Measurements from ENCODE around the gene OR2B2. TPM values are rescaled to one million over a fixed set of nuclear protein-coding genes. Genes with fewer than 3 reads are reported as not detected.
A peak's percentile ranks its signal among the peaks of the same experiment; 100 is the strongest.

OR2B2 gene
- total RNA-seq, 1 donor from 2014 or later, result not detected

DNA sequence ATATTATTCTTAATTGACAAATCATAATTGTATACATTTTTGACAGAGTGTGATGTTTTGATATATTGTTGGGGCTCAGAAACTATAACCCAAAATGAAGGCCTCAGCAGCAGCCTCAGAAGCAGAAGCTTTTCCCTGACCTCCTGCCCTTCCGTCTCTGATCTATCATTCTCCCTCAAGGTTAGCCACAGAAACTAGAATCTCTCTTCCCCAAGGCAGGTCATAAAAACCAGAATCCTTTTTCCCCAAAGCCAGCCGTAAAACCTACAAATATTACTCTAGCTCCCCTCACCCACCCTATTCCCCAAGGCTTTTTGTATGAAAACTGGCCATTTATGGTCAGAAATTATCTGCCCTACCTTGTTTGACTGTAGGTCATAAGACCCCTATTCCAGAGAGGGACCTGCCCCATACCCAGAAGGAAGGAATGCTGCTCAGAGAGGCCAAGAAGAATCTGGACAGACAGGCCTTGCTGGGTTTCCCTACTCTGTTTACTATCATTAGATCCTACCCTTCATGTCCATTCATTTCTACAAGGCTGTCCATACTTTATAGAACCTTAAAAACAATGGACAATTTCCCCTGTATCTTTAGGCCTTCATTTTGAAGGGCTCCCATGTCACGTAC lies 14.5 kb downstream of the OR2B2 start:
- H3K4me3 Mint-ChIP-seq (ENCODE audit: unreplicated experiment), result no peak overlapping the region
- TF ChIP-seq, protein P1, sequence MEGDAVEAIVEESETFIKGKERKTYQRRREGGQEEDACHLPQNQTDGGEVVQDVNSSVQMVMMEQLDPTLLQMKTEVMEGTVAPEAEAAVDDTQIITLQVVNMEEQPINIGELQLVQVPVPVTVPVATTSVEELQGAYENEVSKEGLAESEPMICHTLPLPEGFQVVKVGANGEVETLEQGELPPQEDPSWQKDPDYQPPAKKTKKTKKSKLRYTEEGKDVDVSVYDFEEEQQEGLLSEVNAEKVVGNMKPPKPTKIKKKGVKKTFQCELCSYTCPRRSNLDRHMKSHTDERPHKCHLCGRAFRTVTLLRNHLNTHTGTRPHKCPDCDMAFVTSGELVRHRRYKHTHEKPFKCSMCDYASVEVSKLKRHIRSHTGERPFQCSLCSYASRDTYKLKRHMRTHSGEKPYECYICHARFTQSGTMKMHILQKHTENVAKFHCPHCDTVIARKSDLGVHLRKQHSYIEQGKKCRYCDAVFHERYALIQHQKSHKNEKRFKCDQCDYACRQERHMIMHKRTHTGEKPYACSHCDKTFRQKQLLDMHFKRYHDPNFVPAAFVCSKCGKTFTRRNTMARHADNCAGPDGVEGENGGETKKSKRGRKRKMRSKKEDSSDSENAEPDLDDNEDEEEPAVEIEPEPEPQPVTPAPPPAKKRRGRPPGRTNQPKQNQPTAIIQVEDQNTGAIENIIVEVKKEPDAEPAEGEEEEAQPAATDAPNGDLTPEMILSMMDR (IDR thresholded peaks at IDR 0.05), result no peak
- H3K27ac Mint-ChIP-seq (ENCODE audit: unreplicated experiment), result no peak overlapping the region
- no peaks in the 10 kb centered on the region for H3K36me3 Mint-ChIP-seq (ENCODE audit: unreplicated experiment)
- H3K27me3 Mint-ChIP-seq (ENCODE audit: unreplicated experiment), result no peaks in the 10 kb centered on the region
- DNase-seq (ENCODE audit: extremely low spot score, unreplicated experiment), result no peak
- H3K9me3 Mint-ChIP-seq (ENCODE audit: unreplicated experiment), result no peaks in the 10 kb centered on the region
- H3K4me1 Mint-ChIP-seq (ENCODE audit: unreplicated experiment), result peaks cover 6% of the 10 kb centered on the region

DNA sequence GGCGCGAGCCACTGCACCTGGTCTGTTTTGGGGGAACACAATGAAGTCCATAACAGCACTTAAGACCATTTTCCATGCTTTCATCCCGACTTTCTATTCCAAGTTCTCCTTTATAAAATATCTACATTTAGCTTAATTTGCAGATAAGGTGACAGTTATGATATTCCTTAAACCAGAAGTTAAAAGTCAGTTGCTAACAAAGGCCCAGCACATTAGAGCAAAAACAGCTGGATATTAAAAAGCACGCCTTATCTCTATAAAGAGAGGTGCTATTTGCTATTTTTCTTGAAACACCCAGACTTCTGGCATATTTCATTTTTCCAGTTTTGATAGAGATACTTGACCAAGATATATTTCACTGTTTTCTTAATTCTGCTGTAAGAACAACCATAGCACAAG lies 15.8 kb downstream of the OR2B2 start:
- DNase-seq (ENCODE audit: extremely low spot score, unreplicated experiment), result no peak
- Mint-ChIP-seq H3K4me3 (ENCODE audit: unreplicated experiment) (no peak overlapping the region), H3K4me1 (ENCODE audit: unreplicated experiment) (peaks cover 18% of the 10 kb centered on the region), H3K27me3 (ENCODE audit: unreplicated experiment) (no peaks in the 10 kb centered on the region), H3K36me3 (ENCODE audit: unreplicated experiment) (no peaks in the 10 kb centered on the region), H3K9me3 (ENCODE audit: unreplicated experiment) (no peaks in the 10 kb centered on the region), H3K27ac (ENCODE audit: unreplicated experiment) (no peak overlapping the region)
- TF ChIP-seq, protein P1 (IDR thresholded peaks at IDR 0.05), result no peak

DNA sequence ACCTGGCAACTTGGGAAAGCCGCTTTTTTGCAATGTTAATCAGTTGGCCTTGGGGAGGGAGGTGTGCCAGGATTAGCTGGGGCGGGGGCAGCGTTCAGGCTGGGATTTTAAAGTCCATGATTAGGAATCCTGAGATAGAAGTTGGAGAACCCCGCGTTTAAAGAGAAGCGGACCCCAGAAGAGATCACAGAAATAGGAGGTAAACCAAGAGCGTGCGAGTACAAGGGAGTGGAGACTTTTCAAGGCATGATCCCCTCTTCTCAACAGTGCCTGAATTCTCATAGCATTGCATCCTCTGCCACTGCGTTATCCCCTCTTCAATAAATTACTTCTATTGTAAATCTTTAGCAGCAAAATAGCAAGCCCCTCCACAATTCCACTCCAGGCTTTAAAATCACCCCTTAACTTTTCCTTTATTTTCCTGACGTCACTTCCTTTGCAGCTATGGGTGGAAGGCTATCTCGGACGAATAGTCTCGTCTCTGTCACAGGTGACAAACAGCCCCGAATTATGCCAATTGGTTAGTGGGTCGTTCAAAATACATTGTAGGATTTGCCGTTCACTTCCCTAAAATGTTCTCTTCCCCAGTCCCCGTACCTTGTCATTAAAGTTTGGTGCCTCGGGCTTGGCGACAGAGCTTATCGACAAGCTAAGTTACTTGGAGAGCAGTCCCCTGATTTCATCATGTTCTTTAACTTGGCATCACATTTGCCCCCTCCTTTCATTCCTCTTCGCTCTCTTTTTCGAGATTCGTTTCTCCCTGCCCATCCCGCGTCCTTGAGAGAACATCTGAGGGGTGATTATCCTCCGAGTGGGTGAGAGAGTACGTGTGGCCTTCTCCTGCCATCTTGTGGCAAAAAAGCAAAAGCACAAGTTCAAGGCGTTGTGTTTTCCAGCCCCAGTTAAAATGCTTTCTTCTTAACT lies 17.1 kb downstream of the OR2B2 start:
- Mint-ChIP-seq H3K27ac (ENCODE audit: unreplicated experiment) (no peak overlapping the region), H3K27me3 (ENCODE audit: unreplicated experiment) (no peaks in the 10 kb centered on the region), H3K4me3 (ENCODE audit: unreplicated experiment) (no peak overlapping the region), H3K36me3 (ENCODE audit: unreplicated experiment) (no peaks in the 10 kb centered on the region), H3K9me3 (ENCODE audit: unreplicated experiment) (no peaks in the 10 kb centered on the region), H3K4me1 (ENCODE audit: unreplicated experiment) (peaks cover 29% of the 10 kb centered on the region)
- no peak for DNase-seq (ENCODE audit: extremely low spot score, unreplicated experiment)
- TF ChIP-seq, protein P1 (IDR thresholded peaks at IDR 0.05), result peak; percentile 90

DNA sequence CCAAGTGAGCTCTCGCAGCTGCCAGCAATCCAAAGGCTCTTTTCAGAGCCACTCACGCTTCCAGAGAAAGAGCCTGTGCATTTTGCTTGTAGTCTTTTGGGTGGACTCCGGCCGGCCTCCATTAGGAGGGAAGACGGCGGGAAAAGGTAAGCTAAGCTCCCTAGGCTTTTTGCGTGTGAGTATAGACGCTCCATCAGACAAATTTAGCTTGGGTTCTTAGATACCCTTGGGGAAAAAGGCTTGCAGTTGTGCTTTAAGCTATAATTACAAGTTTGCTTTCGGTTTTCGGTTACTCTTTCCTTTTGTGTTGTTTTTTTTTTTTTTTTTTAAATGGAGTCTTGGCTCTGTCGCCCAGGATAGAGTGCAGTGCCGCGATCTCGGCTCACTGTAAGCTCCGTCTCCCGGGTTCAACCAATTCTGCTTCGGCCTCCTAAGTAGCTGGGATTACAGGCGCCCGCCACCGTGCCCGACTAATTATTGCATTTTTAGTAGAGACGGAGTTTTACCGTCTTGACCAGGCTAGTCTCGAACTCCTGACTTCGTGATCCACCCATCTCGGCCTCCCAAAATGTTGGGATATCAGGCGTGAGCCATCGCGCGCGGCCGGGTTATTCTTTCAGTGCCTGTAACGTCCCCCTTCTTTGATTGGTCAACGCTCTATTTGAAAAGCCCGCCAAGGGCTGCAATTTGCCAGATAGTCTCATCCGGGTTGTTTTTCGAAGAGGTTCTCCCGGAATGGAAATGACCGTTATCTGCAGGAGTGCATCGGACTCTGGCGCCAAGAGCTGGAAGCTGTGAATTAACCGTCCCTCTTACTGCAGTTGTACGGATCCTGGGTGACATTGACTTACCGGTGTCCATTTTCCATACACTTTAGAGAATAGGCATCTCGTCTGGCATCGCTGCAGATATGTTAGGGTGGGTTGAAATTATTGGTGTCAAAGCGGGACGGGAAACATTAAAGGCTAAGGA lies 18.1 kb downstream of the OR2B2 start:
- TF ChIP-seq, protein P1 (IDR thresholded peaks at IDR 0.05), result no peak
- H3K36me3 Mint-ChIP-seq (ENCODE audit: unreplicated experiment), result no peaks in the 10 kb centered on the region
- no peak overlapping the region for H3K4me3 Mint-ChIP-seq (ENCODE audit: unreplicated experiment)
- H3K4me1 Mint-ChIP-seq (ENCODE audit: unreplicated experiment), result peaks cover 37% of the 10 kb centered on the region
- peak; percentile 93 for DNase-seq (ENCODE audit: extremely low spot score, unreplicated experiment)
- H3K27ac Mint-ChIP-seq (ENCODE audit: unreplicated experiment), result no peak overlapping the region
- H3K9me3 Mint-ChIP-seq (ENCODE audit: unreplicated experiment), result no peaks in the 10 kb centered on the region
- H3K27me3 Mint-ChIP-seq (ENCODE audit: unreplicated experiment), result no peaks in the 10 kb centered on the region
